Thoracic aorta (tissue), 2 donors: Measurements from ENCODE around the gene IRGC. TPM values are rescaled to one million over a fixed set of nuclear protein-coding genes. Genes with fewer than 3 reads are reported as not detected.

Source experiments
- ATAC-seq: fragments of 150-250 bp; one replicate; pipeline ENCODE4 v1.8.0; 2017; ENCODE audit warnings: low read depth; ENCODE audit not compliant: insufficient number of reproducible peaks, low FRiP score
- DNase-seq: peaks from one replicate; pipeline ENCODE4 v3.0.0-alpha.2; 2020; ENCODE audit warnings: low spot score
- H3K27ac ChIP-seq, 2 donors: fragments of 200-600 bp; sonication (generic); 1 replicate in 1 of 2; 2 replicates in 1 of 2; pipeline ENCODE4 v1.5.1; 2016; ENCODE audit warnings: mild to moderate bottlenecking in 2 of 2, moderate library complexity in 2 of 2
- H3K27me3 ChIP-seq: fragments of 200-600 bp; sonication (generic); replicated peaks from 2 replicates; pipeline ENCODE4 v1.6.0; 2016; ENCODE audit warnings: mild to moderate bottlenecking; ENCODE audit not compliant: insufficient read depth
- H3K36me3 ChIP-seq: fragments of 200-600 bp; sonication (generic); one replicate; pipeline ENCODE4 v1.5.1; 2016
- H3K4me1 ChIP-seq, 2 donors: fragments of 200-600 bp; sonication (generic); 1 replicate in 1 of 2; 2 replicates in 1 of 2; pipeline versions ENCODE4 v1.5.1 to v1.6.0; 2016; ENCODE audit warnings: low read depth in 2 of 2, mild to moderate bottlenecking in 1 of 2; ENCODE audit not compliant: control insufficient read depth in 1 of 2
- H3K4me3 ChIP-seq: fragments of 200-600 bp; sonication (generic); 2 replicates; pipeline ENCODE4 v1.5.1; 2016; ENCODE audit warnings: mild to moderate bottlenecking
- H3K9me3 ChIP-seq: fragments of 200-600 bp; sonication (generic); 2 replicates; pipeline ENCODE4 v1.5.1; 2016
- total RNA-seq, 2 donors: library from RNA; depleted of rRNA; stranded (reverse); fragments of >200 nt; gene quantifications; one replicate each; pipeline versions ENCODE4 v1.1.0 to v1.2.3, GENCODE V29; 2016
- TF ChIP-seq, protein P1 (sequence below): fragments of 200-600 bp; sonication (generic); IDR thresholded peaks from one replicate; pipeline ENCODE4 v1.5.1; 2019; ENCODE audit warnings: antibody characterized with exemption

The IRGC gene
- total RNA-seq, 2 donors from 2014 or later, result not detected

DNA sequence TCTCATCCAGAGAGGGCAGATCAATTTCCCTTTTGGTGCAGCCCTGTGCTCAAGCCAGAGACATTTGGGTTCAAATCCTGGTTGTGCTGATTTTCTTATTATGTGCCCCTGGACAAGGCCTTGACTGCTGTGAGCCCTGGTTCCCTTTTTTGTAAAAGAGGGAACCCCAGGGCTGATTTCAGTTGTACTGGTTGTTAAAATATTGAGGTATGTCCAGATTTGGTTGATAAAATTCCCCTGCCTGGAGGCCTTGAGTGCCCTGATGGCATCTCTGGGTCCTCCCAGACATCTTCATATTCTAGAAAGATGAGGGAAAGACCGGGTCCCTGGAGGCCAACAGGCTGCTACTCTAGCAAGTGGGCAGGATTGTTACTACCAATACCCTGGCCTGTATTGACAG lies 31.6 kb upstream of the IRGC start:
- no peaks in the 10 kb centered on the region for H3K9me3 ChIP-seq
- DNase-seq, result no peak
- TF ChIP-seq, protein P1, sequence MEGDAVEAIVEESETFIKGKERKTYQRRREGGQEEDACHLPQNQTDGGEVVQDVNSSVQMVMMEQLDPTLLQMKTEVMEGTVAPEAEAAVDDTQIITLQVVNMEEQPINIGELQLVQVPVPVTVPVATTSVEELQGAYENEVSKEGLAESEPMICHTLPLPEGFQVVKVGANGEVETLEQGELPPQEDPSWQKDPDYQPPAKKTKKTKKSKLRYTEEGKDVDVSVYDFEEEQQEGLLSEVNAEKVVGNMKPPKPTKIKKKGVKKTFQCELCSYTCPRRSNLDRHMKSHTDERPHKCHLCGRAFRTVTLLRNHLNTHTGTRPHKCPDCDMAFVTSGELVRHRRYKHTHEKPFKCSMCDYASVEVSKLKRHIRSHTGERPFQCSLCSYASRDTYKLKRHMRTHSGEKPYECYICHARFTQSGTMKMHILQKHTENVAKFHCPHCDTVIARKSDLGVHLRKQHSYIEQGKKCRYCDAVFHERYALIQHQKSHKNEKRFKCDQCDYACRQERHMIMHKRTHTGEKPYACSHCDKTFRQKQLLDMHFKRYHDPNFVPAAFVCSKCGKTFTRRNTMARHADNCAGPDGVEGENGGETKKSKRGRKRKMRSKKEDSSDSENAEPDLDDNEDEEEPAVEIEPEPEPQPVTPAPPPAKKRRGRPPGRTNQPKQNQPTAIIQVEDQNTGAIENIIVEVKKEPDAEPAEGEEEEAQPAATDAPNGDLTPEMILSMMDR, result no peak
- no peaks in the 10 kb centered on the region for H3K4me1 ChIP-seq
- H3K27me3 ChIP-seq, result no peaks in the 10 kb centered on the region
- H3K4me3 ChIP-seq, result no peak overlapping the region
- no peak overlapping the region for H3K27ac ChIP-seq
- no peak for ATAC-seq
- H3K36me3 ChIP-seq, result no peaks in the 10 kb centered on the region

- Histone ChIP-seq H3K36me3 (no peaks in the 10 kb centered on the region), H3K27me3 (no peaks in the 10 kb centered on the region), H3K27ac (no peak overlapping the region), H3K4me1 (no peaks in the 10 kb centered on the region), H3K4me3 (no peak overlapping the region), H3K9me3 (peaks cover 17% of the 10 kb centered on the region)
- ATAC-seq (no peak), DNase-seq (no peak)
- TF ChIP-seq, protein P1, result no peak
Measured at GRCh38 chr19:43687660-43687997, 28.2 kb upstream of the IRGC start.

- DNase-seq (no peak), ATAC-seq (no peak)
- H3K27me3 ChIP-seq, result no peaks in the 10 kb centered on the region
- H3K36me3 ChIP-seq, result no peaks in the 10 kb centered on the region
- peaks cover 17% of the 10 kb centered on the region for H3K9me3 ChIP-seq
- H3K27ac ChIP-seq, result no peak overlapping the region
- TF ChIP-seq, protein P1, result no peak
- H3K4me3 ChIP-seq, result no peak overlapping the region
- no peaks in the 10 kb centered on the region for H3K4me1 ChIP-seq
Measured at GRCh38 chr19:43688059-43688701, 27.7 kb upstream of the IRGC start.

- H3K9me3 ChIP-seq, result peaks cover 17% of the 10 kb centered on the region
- H3K27ac ChIP-seq, result no peak overlapping the region
- no peaks in the 10 kb centered on the region for H3K4me1 ChIP-seq
- no peaks in the 10 kb centered on the region for H3K27me3 ChIP-seq
- DNase-seq, result no peak
- TF ChIP-seq, protein P1, result no peak
- ATAC-seq, result no peak
- H3K36me3 ChIP-seq, result no peaks in the 10 kb centered on the region
- no peak overlapping the region for H3K4me3 ChIP-seq
Measured at GRCh38 chr19:43690444-43690843, 25.4 kb upstream of the IRGC start.

GRCh38 chr19:43690890-43691289 lies 25.0 kb upstream of the IRGC start:
- Histone ChIP-seq H3K9me3 (peaks cover 17% of the 10 kb centered on the region), H3K36me3 (no peaks in the 10 kb centered on the region), H3K27ac (no peak overlapping the region), H3K4me1 (no peaks in the 10 kb centered on the region), H3K27me3 (no peaks in the 10 kb centered on the region), H3K4me3 (no peak overlapping the region)
- TF ChIP-seq, protein P1, result no peak
- no peak for DNase-seq
- no peak for ATAC-seq
